ENCODE results near the gene BBS9. TPM values are rescaled to one million over a fixed set of nuclear protein-coding genes. Genes with fewer than 3 reads are reported as not detected.

BBS9 gene
- total and polyA plus RNA-seq, 2 experiments from 2014 or later, result 27.2 to 66.1 TPM

- TF ChIP-seq, protein P1, sequence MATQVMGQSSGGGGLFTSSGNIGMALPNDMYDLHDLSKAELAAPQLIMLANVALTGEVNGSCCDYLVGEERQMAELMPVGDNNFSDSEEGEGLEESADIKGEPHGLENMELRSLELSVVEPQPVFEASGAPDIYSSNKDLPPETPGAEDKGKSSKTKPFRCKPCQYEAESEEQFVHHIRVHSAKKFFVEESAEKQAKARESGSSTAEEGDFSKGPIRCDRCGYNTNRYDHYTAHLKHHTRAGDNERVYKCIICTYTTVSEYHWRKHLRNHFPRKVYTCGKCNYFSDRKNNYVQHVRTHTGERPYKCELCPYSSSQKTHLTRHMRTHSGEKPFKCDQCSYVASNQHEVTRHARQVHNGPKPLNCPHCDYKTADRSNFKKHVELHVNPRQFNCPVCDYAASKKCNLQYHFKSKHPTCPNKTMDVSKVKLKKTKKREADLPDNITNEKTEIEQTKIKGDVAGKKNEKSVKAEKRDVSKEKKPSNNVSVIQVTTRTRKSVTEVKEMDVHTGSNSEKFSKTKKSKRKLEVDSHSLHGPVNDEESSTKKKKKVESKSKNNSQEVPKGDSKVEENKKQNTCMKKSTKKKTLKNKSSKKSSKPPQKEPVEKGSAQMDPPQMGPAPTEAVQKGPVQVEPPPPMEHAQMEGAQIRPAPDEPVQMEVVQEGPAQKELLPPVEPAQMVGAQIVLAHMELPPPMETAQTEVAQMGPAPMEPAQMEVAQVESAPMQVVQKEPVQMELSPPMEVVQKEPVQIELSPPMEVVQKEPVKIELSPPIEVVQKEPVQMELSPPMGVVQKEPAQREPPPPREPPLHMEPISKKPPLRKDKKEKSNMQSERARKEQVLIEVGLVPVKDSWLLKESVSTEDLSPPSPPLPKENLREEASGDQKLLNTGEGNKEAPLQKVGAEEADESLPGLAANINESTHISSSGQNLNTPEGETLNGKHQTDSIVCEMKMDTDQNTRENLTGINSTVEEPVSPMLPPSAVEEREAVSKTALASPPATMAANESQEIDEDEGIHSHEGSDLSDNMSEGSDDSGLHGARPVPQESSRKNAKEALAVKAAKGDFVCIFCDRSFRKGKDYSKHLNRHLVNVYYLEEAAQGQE (IDR thresholded peaks at IDR 0.05; ENCODE audit: unreplicated experiment), result no peak
- TF ChIP-seq EZH2 (IDR thresholded peaks at IDR 0.05; ENCODE audit: low read depth, unreplicated experiment) (no peak), POLR2AphosphoS5 (IDR thresholded peaks at IDR 0.05; ENCODE audit: low read depth) (no peak), JUNB (IDR thresholded peaks at IDR 0.05; ENCODE audit: unreplicated experiment) (no peak), NANOG (IDR thresholded peaks at IDR 0.05; ENCODE audit: borderline replicate concordance) (no peak)
Observed at GRCh38 chr7:33369888-33370287, 240.5 kb downstream of the BBS9 start (continued).

DNA sequence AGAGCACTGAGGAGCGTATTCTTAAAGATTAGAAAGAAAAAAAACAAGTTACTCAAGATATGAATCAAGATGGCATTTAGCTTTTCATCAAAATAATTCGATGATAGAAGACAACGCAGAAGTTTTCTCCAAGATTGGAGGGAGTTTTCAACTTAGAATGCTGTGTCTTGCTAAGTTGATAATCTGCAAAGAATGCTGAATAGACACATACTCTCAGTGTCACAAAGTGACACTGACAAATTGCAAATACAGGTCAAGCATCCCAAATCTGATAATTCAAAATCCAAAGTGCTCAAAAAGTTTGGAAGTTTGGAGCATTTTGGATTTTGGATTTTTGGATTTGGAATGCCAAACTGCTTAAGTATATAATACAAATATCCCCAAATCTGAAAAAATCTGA is 243.8 kb downstream of the BBS9 start:
- no peaks in the 10 kb centered on the region for H3F3A ChIP-seq (replicated peaks; ENCODE audit: low read depth)

More for the DNA sequence above, 243.8 kb downstream of the BBS9 start:
- no peak for ATAC-seq
- H3K9me2 ChIP-seq (ENCODE audit: insufficient read depth), result no peaks in the 10 kb centered on the region
- no peaks in the 10 kb centered on the region for H3K4me1 Mint-ChIP-seq
- no peak overlapping the region for H3K4me3 Mint-ChIP-seq
- no peak for DNase-seq (ENCODE audit: low spot score)
- H3K27ac ChIP-seq (ENCODE audit: low read depth), result no peak overlapping the region
- H3K27me3 Mint-ChIP-seq (ENCODE audit: insufficient read depth, low read depth, poor library complexity), result no peaks in the 10 kb centered on the region
- H3K4me3 ChIP-seq, result no peak overlapping the region
- H3K79me2 ChIP-seq (replicated peaks; ENCODE audit: insufficient read depth), result 0 out of 2 replicates have a peak, but pooled peaks cover 7% of the 10 kb centered on the region
- no peak overlapping the region for H2AFZ ChIP-seq
- no peaks in the 10 kb centered on the region for H3K27me3 ChIP-seq (ENCODE audit: insufficient read depth)
- TF ChIP-seq, protein P2, sequence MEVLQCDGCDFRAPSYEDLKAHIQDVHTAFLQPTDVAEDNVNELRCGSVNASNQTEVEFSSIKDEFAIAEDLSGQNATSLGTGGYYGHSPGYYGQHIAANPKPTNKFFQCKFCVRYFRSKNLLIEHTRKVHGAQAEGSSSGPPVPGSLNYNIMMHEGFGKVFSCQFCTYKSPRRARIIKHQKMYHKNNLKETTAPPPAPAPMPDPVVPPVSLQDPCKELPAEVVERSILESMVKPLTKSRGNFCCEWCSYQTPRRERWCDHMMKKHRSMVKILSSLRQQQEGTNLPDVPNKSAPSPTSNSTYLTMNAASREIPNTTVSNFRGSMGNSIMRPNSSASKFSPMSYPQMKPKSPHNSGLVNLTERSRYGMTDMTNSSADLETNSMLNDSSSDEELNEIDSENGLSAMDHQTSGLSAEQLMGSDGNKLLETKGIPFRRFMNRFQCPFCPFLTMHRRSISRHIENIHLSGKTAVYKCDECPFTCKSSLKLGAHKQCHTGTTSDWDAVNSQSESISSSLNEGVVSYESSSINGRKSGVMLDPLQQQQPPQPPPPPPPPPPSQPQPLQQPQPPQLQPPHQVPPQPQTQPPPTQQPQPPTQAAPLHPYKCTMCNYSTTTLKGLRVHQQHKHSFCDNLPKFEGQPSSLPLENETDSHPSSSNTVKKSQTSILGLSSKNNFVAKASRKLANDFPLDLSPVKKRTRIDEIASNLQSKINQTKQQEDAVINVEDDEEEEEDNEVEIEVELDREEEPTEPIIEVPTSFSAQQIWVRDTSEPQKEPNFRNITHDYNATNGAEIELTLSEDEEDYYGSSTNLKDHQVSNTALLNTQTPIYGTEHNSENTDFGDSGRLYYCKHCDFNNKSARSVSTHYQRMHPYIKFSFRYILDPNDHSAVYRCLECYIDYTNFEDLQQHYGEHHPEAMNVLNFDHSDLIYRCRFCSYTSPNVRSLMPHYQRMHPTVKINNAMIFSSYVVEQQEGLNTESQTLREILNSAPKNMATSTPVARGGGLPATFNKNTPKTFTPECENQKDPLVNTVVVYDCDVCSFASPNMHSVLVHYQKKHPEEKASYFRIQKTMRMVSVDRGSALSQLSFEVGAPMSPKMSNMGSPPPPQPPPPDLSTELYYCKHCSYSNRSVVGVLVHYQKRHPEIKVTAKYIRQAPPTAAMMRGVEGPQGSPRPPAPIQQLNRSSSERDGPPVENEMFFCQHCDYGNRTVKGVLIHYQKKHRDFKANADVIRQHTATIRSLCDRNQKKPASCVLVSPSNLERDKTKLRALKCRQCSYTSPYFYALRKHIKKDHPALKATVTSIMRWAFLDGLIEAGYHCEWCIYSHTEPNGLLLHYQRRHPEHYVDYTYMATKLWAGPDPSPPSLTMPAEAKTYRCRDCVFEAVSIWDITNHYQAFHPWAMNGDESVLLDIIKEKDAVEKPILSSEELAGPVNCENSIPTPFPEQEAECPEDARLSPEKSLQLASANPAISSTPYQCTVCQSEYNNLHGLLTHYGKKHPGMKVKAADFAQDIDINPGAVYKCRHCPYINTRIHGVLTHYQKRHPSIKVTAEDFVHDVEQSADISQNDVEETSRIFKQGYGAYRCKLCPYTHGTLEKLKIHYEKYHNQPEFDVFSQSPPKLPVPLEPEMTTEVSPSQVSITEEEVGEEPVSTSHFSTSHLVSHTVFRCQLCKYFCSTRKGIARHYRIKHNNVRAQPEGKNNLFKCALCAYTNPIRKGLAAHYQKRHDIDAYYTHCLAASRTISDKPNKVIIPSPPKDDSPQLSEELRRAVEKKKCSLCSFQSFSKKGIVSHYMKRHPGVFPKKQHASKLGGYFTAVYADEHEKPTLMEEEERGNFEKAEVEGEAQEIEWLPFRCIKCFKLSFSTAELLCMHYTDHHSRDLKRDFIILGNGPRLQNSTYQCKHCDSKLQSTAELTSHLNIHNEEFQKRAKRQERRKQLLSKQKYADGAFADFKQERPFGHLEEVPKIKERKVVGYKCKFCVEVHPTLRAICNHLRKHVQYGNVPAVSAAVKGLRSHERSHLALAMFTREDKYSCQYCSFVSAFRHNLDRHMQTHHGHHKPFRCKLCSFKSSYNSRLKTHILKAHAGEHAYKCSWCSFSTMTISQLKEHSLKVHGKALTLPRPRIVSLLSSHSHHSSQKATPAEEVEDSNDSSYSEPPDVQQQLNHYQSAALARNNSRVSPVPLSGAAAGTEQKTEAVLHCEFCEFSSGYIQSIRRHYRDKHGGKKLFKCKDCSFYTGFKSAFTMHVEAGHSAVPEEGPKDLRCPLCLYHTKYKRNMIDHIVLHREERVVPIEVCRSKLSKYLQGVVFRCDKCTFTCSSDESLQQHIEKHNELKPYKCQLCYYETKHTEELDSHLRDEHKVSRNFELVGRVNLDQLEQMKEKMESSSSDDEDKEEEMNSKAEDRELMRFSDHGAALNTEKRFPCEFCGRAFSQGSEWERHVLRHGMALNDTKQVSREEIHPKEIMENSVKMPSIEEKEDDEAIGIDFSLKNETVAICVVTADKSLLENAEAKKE (CRISPR knock-in tag; IDR thresholded peaks at IDR 0.05), result no peak
- TF ChIP-seq JUNB (IDR thresholded peaks at IDR 0.05; ENCODE audit: unreplicated experiment), result no peak
- no peak for TF ChIP-seq ZNF331 (CRISPR knock-in tag; IDR thresholded peaks at IDR 0.05; ENCODE audit: low read depth)
- TF ChIP-seq NANOG (IDR thresholded peaks at IDR 0.05; ENCODE audit: borderline replicate concordance), result no peak
- H3K36me3 Mint-ChIP-seq (ENCODE audit: low read depth), result peaks cover 3% of the 10 kb centered on the region; the same call in 1 of the 3 replicates
- H3K4me2 ChIP-seq, result no peak overlapping the region
- H3K9me3 Mint-ChIP-seq, result no peaks in the 10 kb centered on the region; the same call in 2 of the 3 replicates
- H4K20me1 ChIP-seq (replicated peaks; ENCODE audit: insufficient read depth), result no peaks in the 10 kb centered on the region
- H3K36me3 ChIP-seq (ENCODE audit: insufficient read depth), result peaks cover 3% of the 10 kb centered on the region; the same call in 1 of the 2 replicates
- peak overlapping the region; percentile 1; the same call in 1 of the 2 replicates for H3K27ac Mint-ChIP-seq
- H3K4me1 ChIP-seq (ENCODE audit: insufficient read depth), result no peaks in the 10 kb centered on the region

All from GM23338 (cell line).